Neural crest cell (in vitro differentiated cells): ENCODE measurements around the gene KAT6B. TPM values are rescaled to one million over a fixed set of nuclear protein-coding genes. Genes with fewer than 3 reads are reported as not detected.
"Not testable (repeated sequence)": the region's sequence is repeated elsewhere in the genome, so short reads cannot be mapped to it uniquely, and the experiment has no call there.

ENCODE experiments used
- DNase-seq: peaks from one replicate; pipeline ENCODE4 v3.0.0; 2021; ENCODE audit warnings: low read depth, mixed read lengths, low spot score
- H3K27ac Mint-ChIP-seq: one replicate; pipeline ENCODE4 v1.8.0; 2021; ENCODE audit warnings: mild to moderate bottlenecking, mixed read lengths; ENCODE audit not compliant: unreplicated experiment
- H3K27me3 Mint-ChIP-seq: 2 replicates; pipeline ENCODE4 v1.8.0; 2021; ENCODE audit warnings: low read depth, mild to moderate bottlenecking, mixed read lengths
- H3K36me3 Mint-ChIP-seq: 2 replicates; pipeline ENCODE4 v1.8.0; 2021; ENCODE audit warnings: low read depth, mild to moderate bottlenecking, mixed read lengths
- H3K4me1 Mint-ChIP-seq: 2 replicates; pipeline ENCODE4 v1.8.0; 2021; ENCODE audit warnings: mixed read lengths
- H3K4me3 Mint-ChIP-seq: one replicate; pipeline ENCODE4 v1.8.0; 2021; ENCODE audit warnings: mild to moderate bottlenecking, mixed read lengths
- H3K9me3 Mint-ChIP-seq: 2 replicates; pipeline ENCODE4 v1.8.0; 2021; ENCODE audit warnings: mixed read lengths
- CTCF ChIP-seq: fragments of 200-600 bp; sonication (generic); conservative IDR thresholded peaks from 2 replicates; pipeline ENCODE4 v1.5.0; 2021; ENCODE audit warnings: antibody characterized with exemption, mild to moderate bottlenecking
- total RNA-seq: library from RNA; stranded (reverse); gene quantifications from 2 replicates; pipeline ENCODE4 v1.2.1, GENCODE V29; 2021

The KAT6B gene
- total RNA-seq, 1 donor from 2014 or later: 34.2 TPM

- H3K4me3 Mint-ChIP-seq: no peak overlapping the region
- no peak for DNase-seq
- H3K4me1 Mint-ChIP-seq: no peaks in the 10 kb centered on the region
- no peaks in the 10 kb centered on the region for H3K9me3 Mint-ChIP-seq
- H3K27me3 Mint-ChIP-seq: no peaks in the 10 kb centered on the region
- H3K36me3 Mint-ChIP-seq: no peaks in the 10 kb centered on the region
- H3K27ac Mint-ChIP-seq: no peak overlapping the region
- no peak for TF ChIP-seq CTCF
Measured at GRCh38 chr10:74787457-74787856, 38.9 kb upstream of the KAT6B start.

- H3K4me1 Mint-ChIP-seq, H3K9me3 Mint-ChIP-seq, H3K27me3 Mint-ChIP-seq, DNase-seq, H3K27ac Mint-ChIP-seq, H3K36me3 Mint-ChIP-seq, H3K4me3 Mint-ChIP-seq: not testable (repeated sequence)
Measured at GRCh38 chr10:74791979-74792378, 34.4 kb upstream of the KAT6B start.

- Mint-ChIP-seq H3K9me3 (no peaks in the 10 kb centered on the region), H3K27me3 (no peaks in the 10 kb centered on the region), H3K4me3 (no peak overlapping the region), H3K4me1 (peaks cover 4% of the 10 kb centered on the region), H3K36me3 (no peaks in the 10 kb centered on the region), H3K27ac (no peak overlapping the region)
- DNase-seq: no peak
- no peak for TF ChIP-seq CTCF
Measured at GRCh38 chr10:74792726-74793125, 33.7 kb upstream of the KAT6B start.

DNA sequence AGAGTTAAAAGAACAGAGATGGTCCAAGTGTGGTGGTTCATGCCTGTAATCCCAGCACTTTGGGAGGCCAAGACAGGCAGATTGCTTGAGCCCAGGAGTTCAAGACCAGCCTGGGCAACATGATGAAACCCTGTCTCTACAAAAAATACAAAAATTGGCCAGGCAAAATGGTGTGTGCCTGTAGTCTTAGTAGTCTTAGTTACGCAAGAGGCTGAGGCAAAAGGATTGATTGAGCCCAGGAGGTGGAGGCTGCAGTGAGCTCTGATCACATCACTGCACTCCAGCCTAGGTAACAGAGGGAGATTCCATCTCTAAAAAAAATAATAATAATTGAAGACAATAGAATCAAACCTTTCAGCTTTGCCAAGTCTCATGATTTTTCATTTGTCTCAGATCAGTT is 33.2 kb upstream of the KAT6B start:
- not testable (repeated sequence) for H3K4me1 Mint-ChIP-seq, H3K9me3 Mint-ChIP-seq, H3K4me3 Mint-ChIP-seq, H3K36me3 Mint-ChIP-seq, H3K27me3 Mint-ChIP-seq, DNase-seq, H3K27ac Mint-ChIP-seq

DNA sequence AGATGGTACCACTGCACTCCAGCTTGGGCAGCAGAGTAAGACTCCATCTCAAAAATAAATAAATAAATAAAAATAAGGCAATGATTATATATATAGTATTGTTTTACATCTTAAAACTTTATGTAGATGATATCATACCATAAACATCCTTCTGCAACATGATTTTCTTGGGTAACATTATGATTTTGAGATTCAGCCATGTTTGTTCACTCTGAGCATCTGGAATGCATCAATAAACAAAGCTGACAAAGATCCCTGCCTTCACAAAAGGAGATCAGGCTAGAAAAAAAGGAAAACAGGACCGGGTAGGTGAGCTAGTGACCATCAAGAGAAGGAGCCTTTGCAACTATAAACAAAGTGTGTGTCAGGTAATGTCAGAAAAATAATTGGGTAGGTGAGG is 31.9 kb upstream of the KAT6B start:
- H3K4me3 Mint-ChIP-seq: no peak overlapping the region
- no peak for TF ChIP-seq CTCF
- H3K27ac Mint-ChIP-seq: no peak overlapping the region
- no peaks in the 10 kb centered on the region for H3K27me3 Mint-ChIP-seq
- H3K4me1 Mint-ChIP-seq: peaks cover 4% of the 10 kb centered on the region
- no peaks in the 10 kb centered on the region for H3K36me3 Mint-ChIP-seq
- no peaks in the 10 kb centered on the region for H3K9me3 Mint-ChIP-seq
- DNase-seq: no peak

DNA sequence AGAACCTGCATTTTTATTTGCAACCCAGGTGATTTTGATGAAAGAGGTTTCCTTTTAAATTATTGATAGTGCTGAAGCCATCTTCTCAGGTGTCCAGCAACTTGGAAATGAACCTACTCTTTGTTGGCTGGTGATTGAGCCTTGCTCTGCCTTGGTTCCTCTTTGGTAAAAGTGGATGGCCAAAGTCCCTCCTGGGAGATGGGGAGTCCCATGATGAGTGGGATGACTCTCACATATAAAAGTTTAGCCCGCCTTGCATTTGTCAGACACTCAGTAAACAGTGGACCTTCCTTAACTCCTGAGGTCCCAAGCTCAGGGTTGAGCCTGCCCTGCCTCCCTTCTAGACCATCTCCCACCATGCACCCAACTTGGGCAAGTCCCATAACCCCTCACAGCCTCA is 28.9 kb upstream of the KAT6B start:
- no peak for DNase-seq
- no peak for TF ChIP-seq CTCF
- no peaks in the 10 kb centered on the region for H3K36me3 Mint-ChIP-seq
- peaks cover 4% of the 10 kb centered on the region for H3K4me1 Mint-ChIP-seq
- no peak overlapping the region for H3K4me3 Mint-ChIP-seq
- H3K27ac Mint-ChIP-seq: no peak overlapping the region
- no peaks in the 10 kb centered on the region for H3K9me3 Mint-ChIP-seq
- H3K27me3 Mint-ChIP-seq: no peaks in the 10 kb centered on the region

GRCh38 chr10:74799721-74800221 is 26.6 kb upstream of the KAT6B start:
- TF ChIP-seq CTCF: no peak
- Mint-ChIP-seq H3K9me3 (no peaks in the 10 kb centered on the region), H3K4me1 (peaks cover 4% of the 10 kb centered on the region), H3K36me3 (no peaks in the 10 kb centered on the region), H3K27me3 (no peaks in the 10 kb centered on the region), H3K27ac (no peak overlapping the region), H3K4me3 (no peak overlapping the region)
- no peak for DNase-seq
